H9 (cell line): ENCODE data around the gene PSMD6. TPM values are rescaled to one million over a fixed set of nuclear protein-coding genes. Genes with fewer than 3 reads are reported as not detected.

Experiments used
- DNase-seq: peaks from one replicate; pipeline ENCODE4 v3.0.0-alpha.2; 2017
- H2AFZ ChIP-seq: one replicate; pipeline ENCODE4 v1.6.1; 2013; ENCODE audit warnings: mild to moderate bottlenecking, low read length, control low read depth, moderate library complexity
- H2AK5ac ChIP-seq: 2 replicates; pipeline ENCODE4 v1.6.1; 2013; ENCODE audit warnings: low read length, control low read depth, mixed read lengths; ENCODE audit not compliant: insufficient read length
- H2BK120ac ChIP-seq: one replicate; pipeline ENCODE4 v1.6.1; 2013; ENCODE audit warnings: low read depth, mild to moderate bottlenecking, low read length, control low read depth, inconsistent platforms; ENCODE audit not compliant: poor library complexity, severe bottlenecking
- H2BK12ac ChIP-seq: 2 replicates; pipeline ENCODE4 v1.6.1; 2013; ENCODE audit warnings: low read length, control low read depth, mixed read lengths, low read depth; ENCODE audit not compliant: insufficient read length
- H2BK15ac ChIP-seq: 2 replicates; pipeline ENCODE4 v1.6.1; 2013; ENCODE audit warnings: low read depth, low read length, control low read depth
- H2BK20ac ChIP-seq: one replicate; pipeline ENCODE4 v1.6.1; 2013; ENCODE audit warnings: low read depth, mild to moderate bottlenecking, low read length, control low read depth, inconsistent platforms; ENCODE audit not compliant: poor library complexity, severe bottlenecking
- H2BK5ac ChIP-seq: 2 replicates; pipeline ENCODE4 v1.6.1; 2013; ENCODE audit warnings: low read length, control low read depth, mixed read lengths; ENCODE audit not compliant: insufficient read length
- H3K14ac ChIP-seq: 2 replicates; pipeline ENCODE4 v1.6.1; 2013; ENCODE audit warnings: low read length, control low read depth; ENCODE audit not compliant: insufficient read depth
- H3K18ac ChIP-seq: 2 replicates; pipeline ENCODE4 v1.6.1; 2013; ENCODE audit warnings: low read depth, mild to moderate bottlenecking, mixed read lengths, low read length, control low read depth; ENCODE audit not compliant: insufficient read length
- H3K23ac ChIP-seq: 2 replicates; pipeline ENCODE4 v1.6.1; 2013; ENCODE audit warnings: low read length, control low read depth, mixed read lengths, low read depth; ENCODE audit not compliant: insufficient read length
- H3K23me2 ChIP-seq: 2 replicates; pipeline ENCODE4 v1.6.1; 2013; ENCODE audit warnings: low read depth, mild to moderate bottlenecking, mixed read lengths, low read length, control low read depth; ENCODE audit not compliant: insufficient read length, poor library complexity, severe bottlenecking
- H3K27ac ChIP-seq: 2 replicates; pipeline ENCODE4 v1.5.1; 2013; ENCODE audit warnings: low read length, control low read depth, mixed read lengths, low read depth; ENCODE audit not compliant: insufficient read length
- H3K27me3 ChIP-seq: 2 replicates; pipeline ENCODE4 v1.6.1; 2013; ENCODE audit warnings: low read length, control low read depth, inconsistent platforms; ENCODE audit not compliant: insufficient read depth
- H3K4ac ChIP-seq: 2 replicates; pipeline ENCODE4 v1.6.1; 2013; ENCODE audit warnings: low read depth, mild to moderate bottlenecking, control low read depth, inconsistent platforms, low read length, moderate library complexity
- H3K4me1 ChIP-seq: 2 replicates; pipeline ENCODE4 v1.6.1; 2013; ENCODE audit warnings: low read length, control low read depth, inconsistent platforms; ENCODE audit not compliant: insufficient read depth
- H3K4me2 ChIP-seq: 2 replicates; pipeline ENCODE4 v1.6.1; 2013; ENCODE audit warnings: low read length, control low read depth, mixed read lengths; ENCODE audit not compliant: insufficient read length, insufficient read depth
- H3K56ac ChIP-seq: 2 replicates; pipeline ENCODE4 v1.6.1; 2013; ENCODE audit warnings: low read depth, mild to moderate bottlenecking, mixed read lengths, low read length, control low read depth; ENCODE audit not compliant: insufficient read length
- H3K79me1 ChIP-seq: 2 replicates; pipeline ENCODE4 v1.6.1; 2013; ENCODE audit warnings: low read depth, mild to moderate bottlenecking, moderate library complexity, low read length, control low read depth, inconsistent platforms; ENCODE audit not compliant: insufficient read depth, poor library complexity, severe bottlenecking
- H3K79me2 ChIP-seq: 2 replicates; pipeline ENCODE4 v1.6.1; 2013; ENCODE audit warnings: low read length, control low read depth, inconsistent platforms; ENCODE audit not compliant: insufficient read depth
- H3K9ac ChIP-seq: 2 replicates; pipeline ENCODE4 v1.6.1; 2013; ENCODE audit warnings: low read length, control low read depth, mixed read lengths; ENCODE audit not compliant: insufficient read length; ENCODE audit errors: extremely low read depth
- H3K9me3 ChIP-seq: one replicate; pipeline ENCODE4 v1.6.1; 2013; ENCODE audit warnings: low read depth, low read length, inconsistent platforms; ENCODE audit not compliant: control insufficient read depth
- H3T11ph ChIP-seq: one replicate; pipeline ENCODE4 v1.6.1; 2013; ENCODE audit warnings: mild to moderate bottlenecking, low read length, control low read depth, inconsistent platforms
- H4K20me1 ChIP-seq: one replicate; pipeline ENCODE4 v1.6.1; 2013; ENCODE audit not compliant: control insufficient read depth, insufficient read length, insufficient read depth
- H4K5ac ChIP-seq: 2 replicates; pipeline ENCODE4 v1.6.1; 2013; ENCODE audit warnings: low read depth, mild to moderate bottlenecking, mixed read lengths, low read length, control low read depth; ENCODE audit not compliant: insufficient read length
- H4K8ac ChIP-seq: replicated peaks from 2 replicates; pipeline ENCODE4 v1.6.1; 2013; ENCODE audit warnings: low read length, control low read depth, mixed read lengths, low read depth; ENCODE audit not compliant: insufficient read length
- H4K91ac ChIP-seq: 2 replicates; pipeline ENCODE4 v1.6.1; 2013; ENCODE audit warnings: low read depth, mild to moderate bottlenecking, moderate library complexity, mixed read lengths, low read length, control low read depth; ENCODE audit not compliant: insufficient read length
- H3K27ac Mint-ChIP-seq, 3 experiments: 2 replicates in 2 of 3; 3 replicates in 1 of 3; pipeline ENCODE4 v1.8.0; 2020 to 2021; ENCODE audit warnings: mixed read lengths in 3 of 3, mild to moderate bottlenecking in 1 of 3, moderate library complexity in 1 of 3
- H3K27me3 Mint-ChIP-seq: 2 replicates; pipeline ENCODE4 v1.8.0; 2021; ENCODE audit warnings: low read depth, mild to moderate bottlenecking, moderate library complexity, mixed read lengths
- H3K36me3 Mint-ChIP-seq, 3 experiments: 2 replicates in 2 of 3; 3 replicates in 1 of 3; pipeline ENCODE4 v1.8.0; 2020 to 2021; ENCODE audit warnings: low read depth in 3 of 3, mixed read lengths in 3 of 3; ENCODE audit not compliant: insufficient read depth in 1 of 3
- H3K4me1 Mint-ChIP-seq, 2 experiments: 2 replicates each; pipeline ENCODE4 v1.8.0; 2020; ENCODE audit warnings: mixed read lengths in 2 of 2
- H3K4me3 Mint-ChIP-seq, 2 experiments: 2 replicates in 1 of 2; 3 replicates in 1 of 2; pipeline ENCODE4 v1.8.0; 2020 to 2021; ENCODE audit warnings: mild to moderate bottlenecking in 2 of 2, mixed read lengths in 2 of 2, moderate library complexity in 1 of 2
- H3K9me3 Mint-ChIP-seq, 2 experiments: 2 replicates in 1 of 2; 3 replicates in 1 of 2; pipeline ENCODE4 v1.8.0; 2020; ENCODE audit warnings: mild to moderate bottlenecking in 2 of 2, mixed read lengths in 2 of 2, moderate library complexity in 1 of 2
- CTCF ChIP-seq: fragments of 200-600 bp; sonication (generic); conservative IDR thresholded peaks from 3 replicates; pipeline ENCODE4 v1.8.0; 2021; ENCODE audit warnings: antibody characterized with exemption, mild to moderate bottlenecking
- WGBS: extraction: QIAGEN DNeasy Blood & Tissue Kit; methylation state at CpG from one replicate; pipeline ENCODE4 v1.1.7; 2013; ENCODE audit warnings: missing lambda C conversion rate, low lambda C conversion rate, mixed read lengths; ENCODE audit not compliant: insufficient read length; ENCODE audit errors: extremely low coverage; 5-methylcytosine and 5-hydroxymethylcytosine counted together
- total RNA-seq: library from RNA; stranded (reverse); gene quantifications from 2 replicates; pipeline ENCODE4 v1.2.1, GENCODE V29; 2021

Gene PSMD6
- total RNA-seq, 1 experiment from 2014 or later = 112 TPM

GRCh38 chr3:64038253-64038767 lies 15.0 kb upstream of the PSMD6 start:
- no peak overlapping the region for H2BK15ac ChIP-seq
- H3T11ph ChIP-seq = no peak overlapping the region
- H4K91ac ChIP-seq = no peak overlapping the region
- H3K9ac ChIP-seq = no peak overlapping the region
- no peak overlapping the region for H2BK20ac ChIP-seq
- WGBS = no CpG with 5 or more reads among the region's 4 CpGs
- no peak overlapping the region for H4K8ac ChIP-seq
- H2AFZ ChIP-seq = no peak overlapping the region
- no peaks in the 10 kb centered on the region for H3K4me1 ChIP-seq
- H3K14ac ChIP-seq = no peak overlapping the region
- H3K27me3 Mint-ChIP-seq = peaks cover 4% of the 10 kb centered on the region
- H3K56ac ChIP-seq = no peak overlapping the region
- H3K4me2 ChIP-seq = no peak overlapping the region
- H3K79me2 ChIP-seq = no peaks in the 10 kb centered on the region
- H3K9me3 ChIP-seq = no peaks in the 10 kb centered on the region
- no peak overlapping the region for H3K18ac ChIP-seq
- peaks cover 3 to 5% of the 10 kb centered on the region in 2 experiments; a peak in 3 of 4 replicates for H3K4me1 Mint-ChIP-seq
- no peak overlapping the region for H3K4me3 Mint-ChIP-seq
- H3K27me3 ChIP-seq = no peaks in the 10 kb centered on the region
- no peaks in the 10 kb centered on the region for H3K36me3 Mint-ChIP-seq
- H2BK120ac ChIP-seq = no peak overlapping the region
- no peaks in the 10 kb centered on the region for H3K9me3 Mint-ChIP-seq
- no peak overlapping the region for H2AK5ac ChIP-seq
- no peak for TF ChIP-seq CTCF
- no peak overlapping the region for H4K5ac ChIP-seq
- no peaks in the 10 kb centered on the region for H3K23me2 ChIP-seq
- no peak overlapping the region for H2BK12ac ChIP-seq
- H2BK5ac ChIP-seq = no peak overlapping the region
- no peak overlapping the region for H3K23ac ChIP-seq
- DNase-seq = no peak
- H3K27ac Mint-ChIP-seq = no peak overlapping the region
- no peaks in the 10 kb centered on the region for H3K79me1 ChIP-seq
- no peaks in the 10 kb centered on the region for H4K20me1 ChIP-seq
- no peak overlapping the region for H3K4ac ChIP-seq
- no peak overlapping the region for H3K27ac ChIP-seq
